Mucosa of descending colon (tissue), 3 donors: ENCODE data around the gene CEACAM1. TPM values are rescaled to one million over a fixed set of nuclear protein-coding genes. Genes with fewer than 3 reads are reported as not detected.

Source experiments
- ATAC-seq: fragments of 200-7000 bp; cut with Tn5 transposase; one replicate; pipeline ENCODE4 v1.9.1; 2020; ENCODE audit warnings: mild to moderate bottlenecking, moderate library complexity
- DNase-seq, 3 donors: peaks; one replicate each; pipeline ENCODE4 v3.0.0-alpha.2; 2020
- H3K36me3 ChIP-seq: fragments of 200-600 bp; one replicate; pipeline ENCODE4 v1.8.0; 2021; ENCODE audit warnings: low read depth, mild to moderate bottlenecking
- H3K4me1 ChIP-seq: fragments of 200-600 bp; one replicate; pipeline ENCODE4 v1.8.0; 2021; ENCODE audit warnings: low read depth, mild to moderate bottlenecking
- H3K4me3 ChIP-seq: fragments of 200-600 bp; one replicate; pipeline ENCODE4 v1.8.0; 2021; ENCODE audit warnings: mild to moderate bottlenecking
- H3K9me3 ChIP-seq: fragments of 200-600 bp; one replicate; pipeline ENCODE4 v1.8.0; 2021; ENCODE audit warnings: mild to moderate bottlenecking
- intact Hi-C, 2 donors: fragments of 100-400 bp; cut with DNase I in 1 of 2; cut with micrococcal nuclease in 1 of 2; formaldehyde crosslinking; loops; one replicate each; pipeline versions ENCODE4 v1.11.0 to v1.11.1; 2022; cut with DNase I, micrococcal nuclease
- total RNA-seq, 3 donors: library from RNA; stranded (reverse); fragmentation: NEBNext Ultra II Directional in 2 of 3; extraction: Animal tissue kit (Norgen Biotek cat#: 25700) in 2 of 3; gene quantifications; one replicate each; pipeline versions ENCODE4 v1.2.1 to v1.2.4, GENCODE V29; 2021 to 2023
- TF ChIP-seq, protein P1 (sequence below): fragments of 200-600 bp; IDR thresholded peaks from one replicate; pipeline ENCODE4 v1.8.0; 2022; ENCODE audit warnings: antibody characterized with exemption, mild to moderate bottlenecking
- donor health status: DM: no; HTN: no; CAD: no; lungs with moderate emphysema.
- donor health status: DM: no; HTN: no; CAD: no.
- donor health status: DM: no; HTN: yes; CAD: no.

Gene CEACAM1
- total RNA-seq, 3 donors from 2014 or later = 591 to 2,323 (median 1,343) TPM

DNA sequence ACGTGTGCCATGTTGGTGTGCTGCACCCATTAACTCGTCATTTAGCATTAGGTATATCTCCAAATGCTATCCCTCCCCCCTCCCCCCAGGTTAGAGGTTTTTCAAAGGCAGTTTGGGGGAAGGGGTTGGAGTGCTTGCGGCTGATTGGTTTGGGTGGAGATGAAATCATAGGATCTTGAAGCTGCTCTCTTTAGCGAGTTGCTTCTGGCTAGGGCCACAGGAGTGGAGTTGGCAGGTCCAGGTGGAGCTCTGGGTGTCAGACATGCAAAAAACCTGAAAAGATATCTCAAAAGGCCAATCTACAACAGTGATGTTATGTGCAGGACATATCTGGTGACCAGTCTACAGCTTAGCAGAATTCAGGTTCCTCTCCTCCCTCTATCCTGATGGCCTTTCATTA, 52.9 kb downstream of the CEACAM1 start:
- Histone ChIP-seq H3K4me3 (no peak overlapping the region), H3K4me1 (peaks cover 4% of the 10 kb centered on the region), H3K36me3 (no peaks in the 10 kb centered on the region), H3K9me3 (no peaks in the 10 kb centered on the region)
- TF ChIP-seq, protein P1, sequence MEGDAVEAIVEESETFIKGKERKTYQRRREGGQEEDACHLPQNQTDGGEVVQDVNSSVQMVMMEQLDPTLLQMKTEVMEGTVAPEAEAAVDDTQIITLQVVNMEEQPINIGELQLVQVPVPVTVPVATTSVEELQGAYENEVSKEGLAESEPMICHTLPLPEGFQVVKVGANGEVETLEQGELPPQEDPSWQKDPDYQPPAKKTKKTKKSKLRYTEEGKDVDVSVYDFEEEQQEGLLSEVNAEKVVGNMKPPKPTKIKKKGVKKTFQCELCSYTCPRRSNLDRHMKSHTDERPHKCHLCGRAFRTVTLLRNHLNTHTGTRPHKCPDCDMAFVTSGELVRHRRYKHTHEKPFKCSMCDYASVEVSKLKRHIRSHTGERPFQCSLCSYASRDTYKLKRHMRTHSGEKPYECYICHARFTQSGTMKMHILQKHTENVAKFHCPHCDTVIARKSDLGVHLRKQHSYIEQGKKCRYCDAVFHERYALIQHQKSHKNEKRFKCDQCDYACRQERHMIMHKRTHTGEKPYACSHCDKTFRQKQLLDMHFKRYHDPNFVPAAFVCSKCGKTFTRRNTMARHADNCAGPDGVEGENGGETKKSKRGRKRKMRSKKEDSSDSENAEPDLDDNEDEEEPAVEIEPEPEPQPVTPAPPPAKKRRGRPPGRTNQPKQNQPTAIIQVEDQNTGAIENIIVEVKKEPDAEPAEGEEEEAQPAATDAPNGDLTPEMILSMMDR = no peak
- ATAC-seq (no peak), DNase-seq (no peak)
- intact Hi-C loops = no loop called here

DNA sequence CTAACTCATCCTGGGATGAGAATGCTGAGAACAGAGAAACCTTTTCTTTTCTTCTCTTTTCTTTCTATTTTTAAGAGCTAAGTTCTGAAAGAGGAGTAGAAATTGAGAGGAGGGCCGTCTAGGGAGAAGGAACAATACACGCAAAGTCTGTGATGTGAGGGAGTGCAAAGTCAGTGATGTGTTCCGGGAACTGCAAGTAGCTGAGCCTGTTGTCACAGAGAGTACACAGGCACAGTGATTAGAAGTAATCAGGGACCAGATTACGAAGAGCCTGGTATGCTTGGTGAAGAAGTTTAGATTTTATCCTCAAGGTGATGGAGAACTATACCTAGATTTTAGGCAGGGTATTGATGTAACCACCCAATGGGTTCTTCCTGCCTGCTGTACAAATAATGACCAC, 53.5 kb downstream of the CEACAM1 start:
- H3K9me3 ChIP-seq = no peaks in the 10 kb centered on the region
- H3K4me3 ChIP-seq = no peak overlapping the region
- TF ChIP-seq, protein P1 = no peak
- DNase-seq (no peak), ATAC-seq (no peak)
- intact Hi-C loops = no loop called here
- H3K36me3 ChIP-seq = no peaks in the 10 kb centered on the region
- H3K4me1 ChIP-seq = no peaks in the 10 kb centered on the region

DNA sequence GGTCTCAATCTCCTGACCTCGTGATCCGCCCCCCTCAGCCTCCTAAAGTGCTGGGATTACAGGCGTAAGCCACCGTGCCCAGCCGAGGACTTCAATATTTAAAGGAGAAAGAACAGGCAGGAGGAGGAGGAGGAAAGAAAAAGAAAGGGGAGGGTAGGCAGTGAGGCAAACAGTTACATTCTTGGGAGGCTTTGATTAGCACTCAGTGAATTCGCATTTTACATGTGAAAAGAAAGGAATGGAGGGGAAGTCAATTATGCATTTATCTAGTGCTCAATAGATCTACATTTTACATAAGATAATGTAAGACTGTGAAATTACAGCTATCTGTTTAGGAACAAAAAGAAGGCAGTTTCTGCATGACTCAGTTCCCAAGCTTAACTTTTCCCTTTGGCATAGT, 54.6 kb downstream of the CEACAM1 start:
- DNase-seq = no peak
- Histone ChIP-seq H3K36me3 (no peaks in the 10 kb centered on the region), H3K4me3 (no peak overlapping the region), H3K9me3 (no peaks in the 10 kb centered on the region), H3K4me1 (peaks cover under 1% of the 10 kb centered on the region)
- TF ChIP-seq, protein P1 = no peak
- ATAC-seq = no peak
- intact Hi-C loops = no loop called here

DNA sequence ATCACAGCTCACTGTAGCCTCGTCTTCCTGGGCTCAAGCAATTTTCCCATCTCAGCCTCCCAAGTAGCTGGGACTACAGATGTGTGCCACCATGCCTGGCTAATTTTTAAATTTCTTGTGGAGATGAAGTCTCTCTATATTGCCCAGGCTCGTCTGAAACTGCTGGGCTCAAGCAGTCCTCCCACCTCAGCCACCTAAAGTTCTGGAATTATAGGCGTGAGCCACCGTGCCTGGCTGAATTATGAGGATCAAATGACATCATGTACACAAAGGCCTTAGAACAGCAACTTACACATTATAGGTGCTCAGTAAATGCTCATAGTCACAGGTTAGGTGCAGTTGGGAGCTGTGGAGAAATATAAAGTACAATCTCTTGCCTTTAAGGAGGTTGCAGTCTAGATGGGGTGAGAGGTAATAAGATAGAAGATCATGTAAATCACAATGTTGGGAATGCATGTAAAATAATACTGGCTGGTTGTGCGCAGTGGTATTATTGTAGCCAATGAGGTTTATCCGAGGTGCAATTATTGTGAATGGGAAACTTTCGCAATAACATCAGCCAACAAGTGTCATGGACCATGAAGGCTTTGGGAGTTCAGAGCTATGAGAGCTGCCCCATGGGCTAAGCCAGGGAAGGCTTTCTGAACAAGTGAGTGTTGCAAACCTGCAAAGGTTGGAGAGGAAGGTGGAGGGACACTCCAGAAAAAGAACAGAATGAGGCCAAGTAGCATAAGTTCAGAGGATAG, 55.7 kb downstream of the CEACAM1 start:
- peak; percentile 24 for ATAC-seq
- peaks cover 3% of the 10 kb centered on the region for H3K4me1 ChIP-seq

DNA sequence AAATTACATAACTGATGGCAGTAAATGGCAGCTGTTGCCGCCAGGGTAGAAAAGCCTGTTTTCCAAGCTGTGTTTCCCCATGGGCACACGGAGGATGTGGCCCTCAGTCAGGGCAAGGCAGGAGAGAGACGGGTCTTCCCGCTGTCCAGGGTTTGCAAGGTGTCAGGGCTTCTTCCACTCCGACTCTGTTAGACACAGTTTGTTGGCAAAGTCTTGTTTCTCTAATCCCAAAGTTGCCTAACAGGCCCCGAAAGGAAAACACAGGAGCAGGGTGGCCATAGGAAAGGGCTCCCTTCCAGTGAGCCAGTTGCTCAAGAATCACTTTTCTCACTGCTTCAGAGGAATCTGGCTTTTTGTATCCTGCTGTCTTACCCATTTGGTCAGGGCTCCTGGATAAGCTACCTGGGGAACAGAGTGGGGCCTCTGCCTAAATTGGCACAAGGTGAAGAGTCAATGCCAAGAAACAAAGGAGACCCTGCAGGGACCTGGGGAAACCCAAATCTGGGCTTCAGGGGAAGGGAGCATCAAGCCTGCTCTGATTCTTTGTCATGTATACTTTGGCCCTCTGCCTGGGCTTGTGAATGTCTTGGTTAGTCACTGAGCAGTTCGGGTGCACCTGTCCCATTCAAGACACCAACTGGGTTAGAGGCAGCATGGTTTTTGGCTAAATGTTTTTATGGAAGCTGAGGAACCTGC, 56.6 kb downstream of the CEACAM1 start:
- H3K9me3 ChIP-seq = no peaks in the 10 kb centered on the region
- peaks cover 3% of the 10 kb centered on the region for H3K4me1 ChIP-seq
- H3K4me3 ChIP-seq = no peak overlapping the region
- no peaks in the 10 kb centered on the region for H3K36me3 ChIP-seq
- intact Hi-C loops = no loop called here
- TF ChIP-seq, protein P1 = no peak
- DNase-seq (peak in 1 of 3 donors; percentile 52), ATAC-seq (peak; percentile 53)

More for the DNA sequence above, 55.7 kb downstream of the CEACAM1 start:
- TF ChIP-seq, protein P1 = no peak
- DNase-seq = no peak
- Histone ChIP-seq H3K36me3 (no peaks in the 10 kb centered on the region), H3K9me3 (no peaks in the 10 kb centered on the region), H3K4me3 (no peak overlapping the region)
- intact Hi-C loops = no loop called here
